IPS-NIHi11 (cell line): ENCODE measurements around the gene MNT.

Experiments used
- DNase-seq: peaks from one replicate; pipeline ENCODE4 v3.0.0; 2012; ENCODE audit warnings: mixed read lengths, low spot score

Gene MNT

DNA sequence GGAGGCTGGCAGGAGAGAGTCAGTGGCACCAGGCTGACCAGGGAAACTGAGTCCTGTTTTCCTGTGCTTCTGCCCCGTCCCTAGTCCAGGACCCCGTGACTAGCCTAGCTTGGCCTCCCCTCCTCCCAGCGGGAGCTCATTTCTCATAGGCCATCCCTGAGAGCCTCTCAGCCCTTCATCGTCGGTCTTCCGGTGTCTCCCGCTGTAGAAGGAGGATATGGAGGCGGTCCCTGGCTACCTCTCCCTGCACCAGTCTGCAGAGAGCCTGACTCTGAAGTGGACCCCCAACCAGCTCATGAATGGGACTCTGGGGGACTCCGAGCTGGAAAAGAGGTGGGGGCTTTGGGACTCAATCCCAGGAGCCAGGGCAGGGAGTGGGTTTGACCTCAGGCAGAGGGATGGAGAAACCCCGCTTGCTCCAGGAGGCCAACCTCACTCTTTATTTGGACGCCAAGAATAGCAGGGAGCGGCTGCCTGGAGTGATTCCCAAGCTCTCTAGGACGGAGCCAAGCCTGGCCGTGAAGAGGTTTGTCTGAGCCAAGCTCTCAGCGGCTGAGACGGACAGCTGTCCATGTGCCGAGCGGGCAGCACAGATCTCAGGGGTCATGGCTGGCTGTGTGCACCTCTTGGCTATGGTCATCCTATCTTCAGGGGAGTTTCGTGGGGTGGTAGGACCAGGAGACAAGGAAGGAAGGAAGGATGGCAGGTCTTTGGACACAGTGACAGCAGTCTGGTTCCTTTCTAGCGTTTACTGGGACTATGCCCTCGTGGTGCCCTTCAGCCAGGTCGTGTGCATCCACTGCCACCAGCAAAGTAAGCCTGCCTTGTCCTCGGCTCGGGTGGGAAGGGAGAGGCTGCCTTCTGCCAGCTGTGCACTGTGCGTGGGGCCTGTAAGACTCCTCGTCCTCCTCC lies 36.8 kb downstream of the MNT start:
- DNase-seq = no peak

- no peak for DNase-seq
Measured at GRCh38 chr17:2363318-2363717, 37.5 kb downstream of the MNT start.

DNA sequence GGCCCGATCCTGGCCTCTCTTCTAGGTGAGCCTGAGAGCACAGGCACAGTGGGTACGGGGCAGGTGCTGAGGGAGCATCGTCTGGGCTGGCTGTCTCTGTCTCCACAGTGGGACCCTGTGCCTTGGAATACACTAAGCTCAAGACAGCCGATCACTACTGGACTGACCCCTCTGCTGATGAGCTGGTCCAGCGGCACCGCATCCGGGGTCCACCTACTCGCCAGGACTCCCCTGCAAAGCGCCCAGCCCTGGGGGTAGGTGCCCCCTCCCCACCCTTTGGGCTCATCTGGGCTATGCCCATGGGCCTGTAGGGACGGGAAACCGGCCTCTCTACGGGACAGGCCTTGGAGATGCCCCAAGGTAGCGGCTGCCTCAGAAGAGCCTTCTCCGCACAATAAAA lies 38.0 kb downstream of the MNT start:
- no peak for DNase-seq

- DNase-seq = no peak
Measured at GRCh38 chr17:2362416-2362815, 38.4 kb downstream of the MNT start.

DNA sequence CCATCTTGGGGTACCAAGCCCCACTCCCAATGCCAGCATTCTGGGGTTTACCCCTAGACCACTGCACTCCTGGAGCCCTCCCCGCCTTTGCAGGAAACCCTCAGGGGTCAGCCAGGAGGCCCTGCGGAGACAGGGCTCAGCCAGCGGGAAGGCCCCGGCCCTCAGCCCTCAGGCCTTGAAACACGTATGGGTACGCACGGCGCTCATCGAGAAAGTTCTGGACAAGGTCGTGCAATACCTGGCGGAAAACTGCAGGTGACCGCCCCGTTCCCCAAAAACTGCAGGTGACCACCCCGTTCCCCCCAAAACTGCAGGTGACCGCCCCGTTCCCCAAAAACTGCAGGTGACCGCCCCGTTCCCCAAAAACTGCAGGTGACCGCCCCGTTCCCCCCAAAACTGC lies 38.8 kb downstream of the MNT start:
- DNase-seq = no peak

DNA sequence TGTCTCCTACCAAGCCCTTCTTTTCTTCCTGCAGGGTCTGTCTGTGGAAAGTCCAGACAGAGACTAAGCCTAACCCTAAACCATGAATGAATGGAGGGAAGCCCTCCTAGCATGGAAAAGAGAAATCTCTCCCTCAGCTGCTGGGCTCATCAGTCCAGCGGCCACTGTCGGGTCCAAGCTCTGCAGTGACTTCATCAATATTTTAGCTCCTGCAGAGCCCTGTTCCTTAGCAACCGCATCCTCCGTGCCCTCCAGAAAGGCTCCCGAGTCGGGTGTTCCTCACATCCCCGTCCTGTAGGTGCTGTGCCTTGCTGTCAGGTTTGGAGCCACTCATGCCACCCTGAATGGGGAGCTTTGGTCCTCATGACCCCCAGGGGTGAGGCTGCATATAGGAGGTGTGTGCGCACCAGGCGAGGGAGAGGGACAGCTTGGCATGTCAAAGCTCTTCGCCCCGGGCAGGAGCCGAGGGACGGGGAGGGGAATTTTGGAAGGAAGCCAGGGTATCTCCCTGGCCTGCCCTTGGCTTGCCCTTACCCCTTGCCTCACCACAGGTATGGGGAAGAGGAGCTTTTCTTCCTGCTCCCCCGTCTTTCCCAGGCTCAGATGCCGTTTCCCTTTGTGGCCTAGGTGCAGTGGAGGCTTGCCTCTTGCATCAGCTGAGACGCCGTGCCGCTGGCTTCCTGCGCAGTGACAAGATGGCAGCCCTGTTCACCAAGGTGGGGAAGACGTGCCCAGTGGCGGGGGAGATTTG lies 39.7 kb downstream of the MNT start:
- DNase-seq = no peak

- DNase-seq = no peak
Measured at GRCh38 chr17:2357931-2358434, 42.9 kb downstream of the MNT start.

- DNase-seq = no peak
Measured at GRCh38 chr17:2357237-2357636, 43.6 kb downstream of the MNT start.

- DNase-seq = no peak
Measured at GRCh38 chr17:2354311-2354710, 46.5 kb downstream of the MNT start.

DNA sequence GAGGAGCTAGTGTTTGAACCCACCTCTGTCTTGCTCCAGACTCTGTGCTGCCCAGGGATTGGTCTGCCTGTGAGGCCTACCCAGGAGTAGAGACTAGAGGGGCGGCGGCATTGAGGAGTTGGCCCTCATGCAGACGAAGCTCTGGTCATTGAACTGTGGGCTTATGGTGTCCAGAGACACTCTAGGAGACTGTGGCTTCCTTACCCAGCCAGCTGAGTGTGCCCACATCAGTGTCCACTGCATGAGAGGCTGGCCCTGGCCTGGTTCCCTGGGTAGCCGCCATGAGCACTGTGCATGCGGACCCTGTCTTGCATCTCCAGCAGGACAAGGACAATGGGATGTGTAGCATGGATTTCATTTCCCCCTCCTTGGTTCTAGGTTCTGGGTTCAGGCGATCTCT lies 49.6 kb downstream of the MNT start:
- no peak for DNase-seq

DNA sequence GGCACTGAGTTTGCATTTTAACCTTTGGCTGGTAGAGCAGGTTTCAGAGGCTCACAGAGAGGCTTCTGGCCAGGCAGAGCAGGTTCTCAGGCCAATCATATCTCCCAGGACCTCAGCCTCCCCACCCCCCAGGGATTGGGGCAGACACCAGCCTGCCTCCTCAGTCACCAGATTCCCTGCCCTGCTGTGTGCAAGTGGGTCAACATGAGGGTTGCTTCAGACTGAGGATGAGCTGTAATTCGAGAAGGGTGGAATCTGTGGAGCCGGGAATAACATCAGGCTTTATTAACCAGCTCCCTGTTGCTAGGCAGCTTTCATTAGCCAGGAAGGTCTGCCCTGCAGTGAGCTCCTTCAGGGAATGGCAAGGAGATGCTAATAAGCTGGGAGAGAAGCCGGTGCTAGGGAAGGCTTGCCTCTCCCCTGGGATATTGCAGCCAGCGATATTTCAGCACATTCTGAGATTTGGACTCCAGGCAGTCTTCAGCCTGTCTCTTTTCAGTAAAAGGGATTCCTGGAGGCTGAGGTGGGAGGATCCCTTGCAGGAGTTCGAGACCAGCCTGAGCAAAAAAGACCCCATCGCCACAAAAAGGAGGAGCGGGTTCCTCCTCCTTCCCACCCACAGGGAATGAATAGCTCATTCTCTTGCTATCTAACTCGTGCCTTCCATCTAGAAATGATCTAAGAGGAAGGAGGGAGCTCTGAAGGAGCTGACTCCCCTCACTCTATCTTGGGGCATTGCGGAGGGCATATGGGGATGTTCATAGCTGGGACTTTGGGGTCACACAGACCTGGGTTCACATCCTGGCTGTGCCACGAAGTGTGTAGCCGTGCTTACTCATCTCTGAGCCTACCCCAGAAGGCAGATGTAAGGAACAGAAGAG lies 52.8 kb downstream of the MNT start:
- DNase-seq = peak; percentile 84

DNA sequence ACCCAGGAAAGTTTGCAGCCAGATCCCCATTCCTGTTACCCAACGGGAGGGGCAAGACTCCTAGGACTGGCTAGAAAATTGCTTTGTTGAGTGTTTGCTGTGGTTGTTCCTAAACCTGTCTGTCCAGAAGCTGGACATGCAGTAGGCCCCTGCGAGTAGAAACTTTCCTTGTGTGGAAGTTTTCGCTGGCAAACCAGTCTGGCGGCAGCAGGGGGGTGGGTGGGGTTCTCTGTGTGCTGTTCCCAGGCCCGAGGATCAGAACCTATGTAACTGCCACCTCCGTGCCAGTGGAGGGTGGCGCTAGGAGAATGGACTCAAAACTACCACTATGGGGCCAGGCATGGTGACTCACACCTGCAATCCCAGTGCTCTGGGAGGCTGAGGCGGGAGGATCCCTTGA lies 54.4 kb downstream of the MNT start:
- DNase-seq = no peak

- DNase-seq = no peak
Measured at GRCh38 chr17:2344528-2344927, 56.3 kb downstream of the MNT start.

GRCh38 chr17:2343421-2343820 lies 57.4 kb downstream of the MNT start:
- DNase-seq = no peak

DNA sequence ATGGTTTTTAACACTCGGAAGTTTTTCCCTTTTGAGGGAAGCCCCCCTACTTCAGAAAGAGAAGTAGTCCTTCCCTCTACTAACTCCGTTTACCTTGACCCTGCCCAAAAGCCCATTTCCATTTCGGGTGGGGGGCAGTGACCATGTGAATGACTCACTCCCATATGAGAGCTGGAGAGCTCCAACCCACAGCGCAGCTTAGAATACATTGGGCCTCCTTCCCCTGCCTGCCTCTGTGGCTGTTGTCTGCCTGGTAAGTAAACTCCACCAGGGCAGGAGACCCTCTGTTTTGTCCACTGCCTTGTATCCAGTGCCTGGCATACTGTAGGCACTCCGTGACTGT lies 62.6 kb downstream of the MNT start:
- DNase-seq = peak; percentile 38

DNA sequence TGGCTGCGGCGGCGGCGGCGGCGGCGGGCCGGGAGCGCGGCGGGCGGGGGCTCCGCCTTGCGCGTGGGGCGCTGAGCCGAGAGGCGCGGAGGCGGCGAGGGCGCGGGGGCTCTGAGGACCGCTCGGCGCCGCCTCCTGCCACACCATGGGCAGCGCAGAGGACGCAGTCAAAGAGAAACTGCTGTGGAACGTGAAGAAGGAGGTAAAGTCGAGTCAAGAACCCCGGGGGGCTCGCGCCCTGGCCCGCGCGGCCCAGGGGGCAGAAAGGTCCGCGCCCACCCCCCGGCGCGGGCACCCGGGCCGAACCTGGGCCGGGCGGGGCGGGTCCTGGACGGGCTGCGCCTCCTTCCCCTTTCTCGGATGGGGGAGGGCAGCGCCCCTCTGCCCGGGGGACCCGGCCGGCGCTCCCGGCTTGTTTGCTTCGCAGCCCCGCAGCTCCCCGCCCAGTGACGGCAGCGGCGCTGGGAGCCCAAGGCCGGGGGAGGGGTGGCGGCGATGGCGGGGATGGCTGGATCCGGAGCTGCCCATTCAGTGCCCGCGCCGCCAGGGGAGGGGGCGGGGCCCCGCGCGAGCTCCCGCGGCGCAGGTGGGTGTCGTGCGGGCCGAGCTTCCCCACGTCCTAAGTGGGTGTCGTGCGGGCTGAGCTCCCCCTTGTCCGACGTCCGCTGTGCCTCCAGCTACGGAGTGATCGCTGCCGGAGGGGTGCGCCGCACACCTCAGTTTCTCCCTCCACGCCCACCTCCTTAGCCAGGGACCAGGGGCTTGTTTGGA lies 63.1 kb downstream of the MNT start:
- DNase-seq = peak; percentile 89

- DNase-seq = peak; percentile 79
Measured at GRCh38 chr17:2336852-2337543, 63.9 kb downstream of the MNT start, which contains the start of gene SGSM2. Gene SGSM2, plus strand, starts transcription at chr17:2337501. Its CDS starts 188 bp downstream, at chr17:2337689.

DNA sequence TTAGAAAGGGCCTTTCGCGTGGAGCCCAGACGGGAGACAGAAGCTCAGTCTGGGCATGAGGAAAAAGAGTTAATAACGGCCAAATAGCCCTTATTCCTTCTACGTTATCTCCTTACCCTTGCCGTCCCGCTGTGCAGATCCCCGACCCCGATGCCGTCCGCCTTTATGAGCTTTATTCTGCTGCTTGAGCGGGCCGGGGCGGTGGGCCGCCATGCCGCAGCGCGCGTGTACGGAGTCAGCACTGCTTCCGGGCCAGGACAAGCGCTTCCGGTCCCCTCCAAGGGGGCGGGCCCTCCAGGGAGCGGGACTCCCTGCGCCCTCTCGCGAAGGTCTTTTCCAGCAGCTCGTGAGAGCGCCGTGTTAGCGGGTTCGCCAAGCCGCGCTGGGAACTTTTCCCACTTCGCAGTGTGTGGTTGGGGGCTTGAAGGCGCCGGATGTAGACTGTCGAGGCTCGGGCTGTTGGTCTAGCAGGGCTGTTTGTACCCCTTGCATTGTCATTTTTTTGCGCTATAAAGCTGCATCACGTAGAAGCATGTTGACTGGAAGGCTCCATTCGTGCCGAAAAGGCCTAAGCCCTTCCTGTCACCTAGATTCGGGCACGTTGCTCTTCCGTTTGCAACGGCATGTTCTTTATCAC lies 64.5 kb downstream of the MNT start, which contains the start of gene TSR1:
TSS of gene TSR1 (minus strand) at position 243 of the 637 bp plus-strand sequence. CDS start at position 213, 30 bp downstream.
- peak; percentile 97 for DNase-seq

- peak; percentile 17 for DNase-seq
Measured at GRCh38 chr17:2335726-2336214, 65.1 kb downstream of the MNT start.
